ENCODE results near the gene VTCN1. TPM values are rescaled to one million over a fixed set of nuclear protein-coding genes. Genes with fewer than 3 reads are reported as not detected.

The VTCN1 gene
- total and polyA plus RNA-seq, 9 donors: 0.04 to 2.0 (median 0.11) TPM; not detected in 1

DNA sequence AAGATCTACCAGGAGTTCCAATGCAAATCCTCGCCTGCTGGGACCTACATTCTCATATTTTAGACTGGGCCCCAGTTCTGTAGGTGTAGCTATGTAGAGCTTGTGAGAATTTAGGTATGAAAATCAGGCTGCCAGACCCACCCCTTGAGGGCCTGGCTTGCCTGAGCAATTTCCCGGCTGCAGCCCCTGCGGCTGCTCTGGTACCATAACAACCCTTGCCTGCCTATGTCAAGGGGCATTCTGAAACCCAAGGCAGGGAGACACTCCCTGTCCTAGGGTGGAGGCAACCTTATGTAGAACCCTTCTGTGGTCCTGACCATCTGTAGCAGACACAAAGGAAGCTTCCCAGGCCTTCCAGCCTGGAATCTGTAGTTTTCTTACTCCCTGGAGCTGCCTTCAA, 28.4 kb downstream of the VTCN1 start:
- Histone ChIP-seq H3K4me3 (ENCODE audit: low read length) (no peak overlapping the region), H3K27me3 (ENCODE audit: control insufficient read depth, insufficient read depth, low read length) (no peaks in the 10 kb centered on the region)
- WGBS (ENCODE audit: insufficient coverage): 85% methylated on average over 2 of the region's 3 CpGs

DNA sequence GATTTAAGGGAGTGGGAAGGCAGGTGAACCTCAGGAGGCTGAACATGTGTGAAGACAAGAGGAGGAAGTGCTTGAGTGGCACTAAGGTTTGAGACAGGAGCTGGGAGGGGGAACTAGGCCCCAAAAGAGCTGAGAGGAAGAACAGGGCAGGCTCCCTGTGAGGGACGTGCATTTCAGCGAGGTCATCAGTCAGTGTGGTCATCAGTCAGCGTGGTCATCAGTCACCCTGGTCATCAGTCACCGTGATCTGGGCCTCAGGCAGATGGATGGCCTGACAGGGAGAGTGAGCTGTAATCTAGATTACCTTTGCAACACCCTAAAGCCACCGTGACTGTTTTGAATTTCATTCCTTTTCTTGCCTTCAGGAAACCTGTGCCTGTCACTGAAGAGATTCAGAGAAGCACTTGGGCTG, 29.1 kb downstream of the VTCN1 start:
- Histone ChIP-seq H3K27me3 (ENCODE audit: control insufficient read depth, insufficient read depth, low read length) (no peaks in the 10 kb centered on the region), H3K36me3 (ENCODE audit: control insufficient read depth, insufficient read depth, low read length) (no peaks in the 10 kb centered on the region), H3K9me3 (replicated peaks; ENCODE audit: control insufficient read depth, low read depth, low read length) (no peaks in the 10 kb centered on the region), H3K27ac (ENCODE audit: low read length) (no peak overlapping the region), H3K4me1 (ENCODE audit: control insufficient read depth, insufficient read depth, low read length) (no peaks in the 10 kb centered on the region), H3K4me3 (ENCODE audit: low read length) (no peak overlapping the region)
- WGBS (ENCODE audit: insufficient coverage): 21% methylated on average over 3 of the region's 5 CpGs
- DNase-seq: no peak

More for the DNA sequence above, 28.4 kb downstream of the VTCN1 start:
- no peaks in the 10 kb centered on the region for H3K9me3 ChIP-seq (replicated peaks; ENCODE audit: control insufficient read depth, low read depth, low read length)
- no peaks in the 10 kb centered on the region for H3K36me3 ChIP-seq (ENCODE audit: control insufficient read depth, insufficient read depth, low read length)
- no peak for DNase-seq
- H3K27ac ChIP-seq (ENCODE audit: low read length): no peak overlapping the region
- H3K4me1 ChIP-seq (ENCODE audit: control insufficient read depth, insufficient read depth, low read length): no peaks in the 10 kb centered on the region

DNA sequence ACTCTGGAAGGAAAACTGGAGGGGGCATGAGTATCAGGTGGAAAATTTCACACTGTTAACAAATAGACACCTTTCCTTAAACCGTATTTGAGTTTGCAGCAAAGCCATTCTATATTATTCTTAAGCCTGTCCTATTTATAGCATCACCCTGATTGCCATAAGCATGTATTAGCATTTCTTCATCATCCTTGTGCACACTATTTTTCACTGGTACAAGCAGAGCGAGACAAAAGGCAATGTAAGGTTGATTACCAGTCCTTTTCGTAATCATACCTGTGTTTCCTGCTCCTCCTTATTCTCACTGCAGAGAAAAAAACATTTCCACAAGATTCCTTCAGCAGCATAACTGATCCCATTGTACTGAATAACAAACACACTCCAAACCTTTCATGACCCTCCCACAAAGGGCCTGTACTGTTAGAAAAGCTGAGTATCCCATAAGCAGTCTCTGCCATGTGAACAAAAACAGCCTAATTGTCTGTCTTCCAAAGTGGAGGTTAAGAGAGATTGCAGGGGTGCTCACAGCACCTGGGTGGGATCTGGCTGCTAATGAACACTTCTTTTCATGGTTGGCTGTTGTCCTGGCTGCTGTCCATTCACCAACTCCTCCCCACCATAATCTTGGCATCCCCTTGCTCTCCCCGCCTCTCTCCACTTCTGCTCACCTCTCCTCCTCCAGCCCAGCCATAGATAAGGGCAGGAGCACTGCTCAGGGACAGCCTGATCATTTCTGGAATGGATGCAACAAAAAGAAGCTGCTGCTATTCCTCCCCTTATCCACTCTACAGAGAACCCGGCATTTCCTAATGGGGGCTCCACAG, 30.4 kb downstream of the VTCN1 start:
- Histone ChIP-seq H3K36me3 (ENCODE audit: control insufficient read depth, insufficient read depth, low read length) (no peaks in the 10 kb centered on the region), H3K9me3 (replicated peaks; ENCODE audit: control insufficient read depth, low read depth, low read length) (no peaks in the 10 kb centered on the region), H3K4me3 (ENCODE audit: low read length) (no peak overlapping the region), H3K27ac (ENCODE audit: low read length) (no peak overlapping the region), H3K27me3 (ENCODE audit: control insufficient read depth, insufficient read depth, low read length) (no peaks in the 10 kb centered on the region), H3K4me1 (ENCODE audit: control insufficient read depth, insufficient read depth, low read length) (no peaks in the 10 kb centered on the region)
- WGBS (ENCODE audit: insufficient coverage): 95% methylated on average over 2 of the region's 5 CpGs
- no peak for DNase-seq

DNA sequence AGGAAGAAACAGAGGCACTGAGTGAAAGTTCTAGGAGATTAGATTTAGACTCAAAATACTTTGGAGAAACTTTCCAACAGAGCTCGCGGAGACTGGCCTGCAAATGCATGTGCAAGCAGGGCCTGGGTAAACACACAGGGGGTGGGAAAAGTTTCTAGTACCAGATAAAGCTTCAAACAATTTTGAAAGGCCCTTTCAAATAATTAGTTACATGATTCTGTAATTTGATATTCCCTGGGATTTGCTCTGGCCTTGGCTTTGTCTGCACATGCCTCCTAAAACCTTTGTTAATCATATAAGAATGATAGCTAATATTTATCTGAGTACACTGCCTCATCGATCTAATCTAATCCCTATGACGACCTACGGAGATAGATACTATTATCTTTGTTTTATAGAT, 31.3 kb downstream of the VTCN1 start:
- H3K4me1 ChIP-seq (ENCODE audit: control insufficient read depth, insufficient read depth, low read length): no peaks in the 10 kb centered on the region
- H3K4me3 ChIP-seq (ENCODE audit: low read length): no peak overlapping the region
- DNase-seq: no peak
- no peak overlapping the region for H3K27ac ChIP-seq (ENCODE audit: low read length)
- H3K27me3 ChIP-seq (ENCODE audit: control insufficient read depth, insufficient read depth, low read length): no peaks in the 10 kb centered on the region
- H3K36me3 ChIP-seq (ENCODE audit: control insufficient read depth, insufficient read depth, low read length): no peaks in the 10 kb centered on the region
- no peaks in the 10 kb centered on the region for H3K9me3 ChIP-seq (replicated peaks; ENCODE audit: control insufficient read depth, low read depth, low read length)
- 25% methylated on average over 2 of the region's 5 CpGs for WGBS (ENCODE audit: insufficient coverage)

DNA sequence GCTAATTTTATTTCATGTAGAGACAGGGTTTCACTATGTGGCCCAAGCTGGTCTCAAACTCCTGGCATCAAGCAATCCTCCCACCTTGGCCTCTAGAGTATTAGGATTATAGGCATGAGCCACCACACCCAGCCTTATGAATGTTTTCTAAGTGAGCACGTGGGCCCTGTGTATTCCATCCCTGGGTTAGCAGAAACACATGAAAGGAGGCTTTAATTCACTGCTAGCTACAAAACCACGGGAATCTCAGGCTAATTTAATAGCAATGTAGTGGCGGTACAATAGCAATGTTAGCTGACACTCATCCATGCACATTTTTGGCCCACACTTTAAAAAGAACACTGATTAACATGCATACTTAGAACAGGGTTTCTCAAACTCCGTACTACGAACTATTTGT, 32.0 kb downstream of the VTCN1 start:
- Histone ChIP-seq H3K4me1 (ENCODE audit: control insufficient read depth, insufficient read depth, low read length) (no peaks in the 10 kb centered on the region), H3K27me3 (ENCODE audit: control insufficient read depth, insufficient read depth, low read length) (no peaks in the 10 kb centered on the region), H3K36me3 (ENCODE audit: control insufficient read depth, insufficient read depth, low read length) (no peaks in the 10 kb centered on the region), H3K9me3 (replicated peaks; ENCODE audit: control insufficient read depth, low read depth, low read length) (no peaks in the 10 kb centered on the region), H3K4me3 (ENCODE audit: low read length) (no peak overlapping the region), H3K27ac (ENCODE audit: low read length) (no peak overlapping the region)
- DNase-seq: no peak
- 55% methylated on average over 2 of the region's 5 CpGs for WGBS (ENCODE audit: insufficient coverage)

DNA sequence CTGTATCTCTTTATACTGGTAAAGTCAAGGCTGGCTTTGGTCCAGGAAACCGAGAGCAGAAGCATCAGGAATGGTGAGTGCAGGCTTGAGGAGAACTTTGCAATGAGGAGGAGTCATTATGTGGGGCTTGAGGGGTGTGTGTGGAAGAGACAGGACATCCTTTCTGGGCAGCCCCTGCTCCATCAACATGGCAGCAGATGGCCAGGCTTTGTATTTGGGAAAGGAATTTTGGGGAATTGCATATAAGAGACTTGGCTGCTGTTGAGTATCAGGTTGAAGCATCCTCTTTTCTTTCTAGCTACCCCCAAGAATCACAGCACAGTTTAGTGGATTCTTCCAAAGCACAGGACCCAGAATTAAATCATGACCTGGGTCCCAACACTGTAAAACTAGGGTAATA, 33.4 kb downstream of the VTCN1 start:
- DNase-seq: no peak
- no peaks in the 10 kb centered on the region for H3K4me1 ChIP-seq (ENCODE audit: control insufficient read depth, insufficient read depth, low read length)
- no peaks in the 10 kb centered on the region for H3K36me3 ChIP-seq (ENCODE audit: control insufficient read depth, insufficient read depth, low read length)
- H3K27me3 ChIP-seq (ENCODE audit: control insufficient read depth, insufficient read depth, low read length): no peaks in the 10 kb centered on the region
- no peaks in the 10 kb centered on the region for H3K9me3 ChIP-seq (replicated peaks; ENCODE audit: control insufficient read depth, low read depth, low read length)
- H3K4me3 ChIP-seq (ENCODE audit: low read length): no peak overlapping the region
- H3K27ac ChIP-seq (ENCODE audit: low read length): no peak overlapping the region
- WGBS (ENCODE audit: insufficient coverage): no CpG with 5 or more reads among the region's 1 CpG

DNA sequence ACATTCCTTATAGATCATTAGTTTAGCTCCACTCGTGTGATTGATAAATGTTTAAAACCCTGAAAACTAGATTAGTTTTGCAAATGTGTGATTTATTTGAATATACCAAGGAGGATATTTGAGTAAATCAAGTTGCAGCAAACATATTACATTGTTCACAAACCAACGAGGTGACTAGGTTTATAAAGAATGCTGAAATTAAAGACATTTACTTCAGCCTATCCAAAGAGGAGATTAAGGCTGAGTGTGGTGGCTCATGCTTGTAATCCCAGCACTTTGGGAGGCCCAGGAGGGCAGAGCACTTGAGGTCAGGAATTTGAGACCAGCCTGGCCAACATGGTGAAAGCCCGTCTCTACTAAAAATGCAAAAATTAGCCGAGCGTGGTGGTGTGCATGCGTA, 34.1 kb downstream of the VTCN1 start:
- Histone ChIP-seq H3K27me3 (ENCODE audit: control insufficient read depth, insufficient read depth, low read length) (no peaks in the 10 kb centered on the region), H3K9me3 (replicated peaks; ENCODE audit: control insufficient read depth, low read depth, low read length) (no peaks in the 10 kb centered on the region), H3K4me3 (ENCODE audit: low read length) (no peak overlapping the region), H3K4me1 (ENCODE audit: control insufficient read depth, insufficient read depth, low read length) (no peaks in the 10 kb centered on the region), H3K27ac (ENCODE audit: low read length) (no peak overlapping the region), H3K36me3 (ENCODE audit: control insufficient read depth, insufficient read depth, low read length) (no peaks in the 10 kb centered on the region)
- no peak for DNase-seq
- WGBS (ENCODE audit: insufficient coverage): 89% methylated on average over 4 of the region's 6 CpGs

DNA sequence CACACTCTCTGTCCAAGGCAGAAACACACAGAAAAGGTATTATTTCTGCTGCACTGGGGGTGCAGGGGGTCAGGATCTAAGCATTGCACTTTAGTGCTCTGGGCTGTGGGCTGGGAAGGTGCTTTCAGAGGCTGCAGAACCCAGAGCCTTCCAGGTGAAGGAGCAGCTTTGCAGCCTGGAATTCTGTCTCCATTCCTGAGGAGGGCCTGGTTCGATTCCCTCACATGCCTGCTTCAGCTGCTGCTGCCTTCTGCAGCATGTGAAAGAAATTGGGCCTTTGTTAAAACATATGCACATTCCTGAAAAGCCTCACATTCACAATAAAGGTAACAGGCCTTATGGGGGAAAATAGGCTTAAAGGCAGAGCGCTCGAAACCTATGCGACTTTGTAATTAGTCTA, 35.9 kb downstream of the VTCN1 start:
- WGBS (ENCODE audit: insufficient coverage): no CpG with 5 or more reads among the region's 4 CpGs
- Histone ChIP-seq H3K36me3 (ENCODE audit: control insufficient read depth, insufficient read depth, low read length) (no peaks in the 10 kb centered on the region), H3K4me3 (ENCODE audit: low read length) (no peak overlapping the region), H3K27ac (ENCODE audit: low read length) (no peak overlapping the region), H3K27me3 (ENCODE audit: control insufficient read depth, insufficient read depth, low read length) (no peaks in the 10 kb centered on the region), H3K4me1 (ENCODE audit: control insufficient read depth, insufficient read depth, low read length) (no peaks in the 10 kb centered on the region), H3K9me3 (replicated peaks; ENCODE audit: control insufficient read depth, low read depth, low read length) (no peaks in the 10 kb centered on the region)
- no peak for DNase-seq

DNA sequence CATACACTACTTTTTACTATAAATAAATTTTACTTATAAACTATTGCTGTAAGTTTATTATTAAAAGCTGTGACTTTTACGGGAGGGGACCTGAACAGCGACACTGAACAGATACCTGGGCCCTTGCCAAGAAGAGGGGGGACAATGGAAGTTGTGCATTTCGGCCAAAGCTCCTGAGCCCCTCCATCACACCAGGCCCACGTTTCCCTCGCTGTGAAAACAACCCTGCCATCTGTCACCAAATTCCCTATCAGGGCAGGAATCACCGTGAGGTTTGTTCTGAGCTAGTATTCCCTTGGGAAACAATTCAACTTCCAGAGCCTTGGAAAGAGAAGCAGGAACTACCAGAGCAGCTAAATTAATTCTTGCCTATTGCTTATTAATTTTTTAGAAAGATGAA, 37.0 kb downstream of the VTCN1 start:
- no peaks in the 10 kb centered on the region for H3K36me3 ChIP-seq (ENCODE audit: control insufficient read depth, insufficient read depth, low read length)
- no peak overlapping the region for H3K4me3 ChIP-seq (ENCODE audit: low read length)
- no peaks in the 10 kb centered on the region for H3K9me3 ChIP-seq (replicated peaks; ENCODE audit: control insufficient read depth, low read depth, low read length)
- no CpG with 5 or more reads among the region's 6 CpGs for WGBS (ENCODE audit: insufficient coverage)
- DNase-seq: no peak
- H3K27ac ChIP-seq (ENCODE audit: low read length): no peak overlapping the region
- no peaks in the 10 kb centered on the region for H3K27me3 ChIP-seq (ENCODE audit: control insufficient read depth, insufficient read depth, low read length)
- no peaks in the 10 kb centered on the region for H3K4me1 ChIP-seq (ENCODE audit: control insufficient read depth, insufficient read depth, low read length)

DNA sequence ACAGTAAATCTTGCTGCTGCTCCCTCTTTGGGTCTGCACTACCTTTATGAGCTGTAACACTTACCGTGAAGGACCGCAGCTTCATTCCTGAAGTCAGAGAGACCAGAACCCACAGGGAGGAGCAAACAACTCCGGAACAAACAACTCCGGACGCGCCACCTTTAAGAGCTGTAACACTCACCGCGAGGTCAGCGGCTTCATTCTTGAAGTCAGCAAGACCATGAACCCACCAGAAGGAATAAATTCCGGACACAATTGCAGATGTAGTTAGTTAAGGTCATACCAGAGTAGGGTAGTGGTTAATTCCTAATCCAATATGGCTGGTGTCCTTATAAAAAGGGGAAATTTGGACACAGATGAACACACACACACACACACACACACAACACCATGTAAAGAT, 37.7 kb downstream of the VTCN1 start:
- WGBS (ENCODE audit: insufficient coverage): 93% methylated on average over 5 of the region's 10 CpGs

More for the DNA sequence above, 37.7 kb downstream of the VTCN1 start:
- DNase-seq: no peak
- H3K27ac ChIP-seq (ENCODE audit: low read length): no peak overlapping the region
- no peaks in the 10 kb centered on the region for H3K9me3 ChIP-seq (replicated peaks; ENCODE audit: control insufficient read depth, low read depth, low read length)
- H3K4me3 ChIP-seq (ENCODE audit: low read length): no peak overlapping the region
- H3K4me1 ChIP-seq (ENCODE audit: control insufficient read depth, insufficient read depth, low read length): no peaks in the 10 kb centered on the region
- H3K36me3 ChIP-seq (ENCODE audit: control insufficient read depth, insufficient read depth, low read length): no peaks in the 10 kb centered on the region
- H3K27me3 ChIP-seq (ENCODE audit: control insufficient read depth, insufficient read depth, low read length): no peaks in the 10 kb centered on the region

Measured in muscle of leg (tissue), 11 donors.